Transverse colon (tissue), 4 donors: Measurements from ENCODE around the gene TMEM239. TPM values are rescaled to one million over a fixed set of nuclear protein-coding genes. Genes with fewer than 3 reads are reported as not detected.

Source experiments
- DNase-seq: peaks from one replicate; pipeline ENCODE4 v3.0.0-alpha.2; 2019
- H3K27ac ChIP-seq, 4 donors: fragments of 200-600 bp; sonication (generic); 2 replicates each; pipeline ENCODE4 v1.5.1; 2016 to 2018; ENCODE audit warnings: inconsistent platforms in 4 of 4
- H3K27me3 ChIP-seq: fragments of 200-600 bp; sonication (generic); 2 replicates; pipeline ENCODE4 v1.5.1; 2017; ENCODE audit warnings: inconsistent platforms
- H3K36me3 ChIP-seq, 4 donors: fragments of 200-600 bp; sonication (generic); 2 replicates each; pipeline ENCODE4 v1.5.1; 2017 to 2019; ENCODE audit warnings: inconsistent platforms in 4 of 4
- H3K4me1 ChIP-seq, 4 donors: fragments of 200-600 bp; sonication (generic); 2 replicates each; pipeline ENCODE4 v1.5.1; 2017 to 2020; ENCODE audit warnings: inconsistent platforms in 4 of 4
- H3K4me3 ChIP-seq, 4 donors: fragments of 200-600 bp; sonication (generic); 1 replicate in 1 of 4; 2 replicates in 3 of 4; pipeline versions ENCODE4 v1.5.1 to v1.6.1; 2017 to 2019; ENCODE audit warnings: inconsistent platforms in 4 of 4
- H3K9me3 ChIP-seq, 2 donors: fragments of 200-600 bp; sonication (generic); 2 replicates each; pipeline ENCODE4 v1.5.1; 2017 to 2019; ENCODE audit warnings: inconsistent platforms in 2 of 2
- EP300 ChIP-seq: sonication (generic); formaldehyde crosslinking; IDR thresholded peaks from one replicate; pipeline ENCODE4 v1.6.1; 2017; ENCODE audit warnings: antibody characterized with exemption, low read depth
- POLR2A ChIP-seq: fragments of 450-650 bp; IDR thresholded peaks from one replicate; pipeline ENCODE4 v1.6.1; 2016; ENCODE audit warnings: antibody characterized with exemption, mild to moderate bottlenecking, moderate library complexity
- POLR2AphosphoS5 ChIP-seq, 3 donors: sonication (generic); formaldehyde crosslinking; IDR thresholded peaks; one replicate each; pipeline ENCODE4 v1.6.1; 2016; ENCODE audit warnings: antibody characterized with exemption in 3 of 3
- WGBS, 2 donors: methylation state at CpG; one replicate each; pipeline ENCODE4 v1.1.5; 2018; ENCODE audit warnings: low coverage in 1 of 2; 5-methylcytosine and 5-hydroxymethylcytosine counted together
- in situ Hi-C, 4 donors: fragments of 200-750 bp; cut with MboI; loops; one replicate each; pipeline versions ENCODE4 v1.15.0 to v1.15.1; 2017; ENCODE audit warnings: low sequenced_read_pairs in 3 of 4, low pct_ligation_motif_present in 1 of 4, low pct_unique_long_range_greater_than_20kb in 1 of 4
- intact Hi-C: fragments of 100-400 bp; cut with DNase I; formaldehyde crosslinking; loops from one replicate; pipeline ENCODE4 v1.15.1; 2023; ENCODE audit warnings: low total_unique reads
- total RNA-seq, 4 donors: library from RNA; depleted of rRNA; stranded (reverse); fragments of >200 nt; gene quantifications; one replicate each; pipeline ENCODE4 v1.1.0, GENCODE V29; 2016
- TF ChIP-seq, protein P1 (sequence below), 5 experiments: fragments of 200-600 bp in 3 of 5; fragments of 450-650 bp in 2 of 5; sonication (generic) in 3 of 5; IDR thresholded peaks; 1 replicate in 2 of 5; 2 replicates in 3 of 5; pipeline ENCODE4 v1.5.1; 2016 to 2017; ENCODE audit warnings: antibody characterized with exemption in 5 of 5, inconsistent platforms in 3 of 5, mild to moderate bottlenecking in 2 of 5, moderate library complexity in 1 of 5

TMEM239 gene
- total RNA-seq, 4 donors from 2014 or later: not detected

DNA sequence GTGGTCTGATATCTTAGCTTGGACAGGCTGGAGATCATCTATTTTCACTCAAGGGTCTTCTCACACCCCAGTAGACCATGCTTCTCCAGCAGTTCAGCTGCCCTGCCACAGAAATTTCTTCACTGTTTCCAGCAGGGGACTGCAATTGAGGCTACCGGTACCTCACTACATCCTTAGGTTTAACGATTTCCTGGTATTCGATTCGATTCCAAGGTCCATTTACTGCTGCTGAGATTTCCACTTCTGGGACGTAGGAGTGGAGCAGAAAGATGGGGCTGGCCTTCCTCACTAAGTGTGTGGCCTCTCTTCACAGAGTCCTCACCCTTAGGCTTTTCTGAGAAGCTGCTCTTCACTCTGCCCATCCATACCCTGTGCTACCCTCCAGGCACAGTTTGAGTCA lies 30.5 kb downstream of the TMEM239 start:
- H3K4me1 ChIP-seq: peaks cover under 1 to 5% (median 3%) of the 10 kb centered on the region in 4 donors
- no peak overlapping the region for H3K27ac ChIP-seq
- H3K36me3 ChIP-seq: no peaks in the 10 kb centered on the region
- no peak overlapping the region for H3K4me3 ChIP-seq
- intact Hi-C loops: no loop called here
- in situ Hi-C loops: no loop called here
- WGBS, 2 donors: 64 to 66% methylated on average over 4 to 5 of the region's 5 CpGs
- no peaks in the 10 kb centered on the region for H3K9me3 ChIP-seq
- no peak for DNase-seq
- no peak for TF ChIP-seq POLR2A
- TF ChIP-seq EP300: no peak
- TF ChIP-seq POLR2AphosphoS5 (IDR thresholded peaks at IDR 0.05): no peak
- TF ChIP-seq, protein P1, sequence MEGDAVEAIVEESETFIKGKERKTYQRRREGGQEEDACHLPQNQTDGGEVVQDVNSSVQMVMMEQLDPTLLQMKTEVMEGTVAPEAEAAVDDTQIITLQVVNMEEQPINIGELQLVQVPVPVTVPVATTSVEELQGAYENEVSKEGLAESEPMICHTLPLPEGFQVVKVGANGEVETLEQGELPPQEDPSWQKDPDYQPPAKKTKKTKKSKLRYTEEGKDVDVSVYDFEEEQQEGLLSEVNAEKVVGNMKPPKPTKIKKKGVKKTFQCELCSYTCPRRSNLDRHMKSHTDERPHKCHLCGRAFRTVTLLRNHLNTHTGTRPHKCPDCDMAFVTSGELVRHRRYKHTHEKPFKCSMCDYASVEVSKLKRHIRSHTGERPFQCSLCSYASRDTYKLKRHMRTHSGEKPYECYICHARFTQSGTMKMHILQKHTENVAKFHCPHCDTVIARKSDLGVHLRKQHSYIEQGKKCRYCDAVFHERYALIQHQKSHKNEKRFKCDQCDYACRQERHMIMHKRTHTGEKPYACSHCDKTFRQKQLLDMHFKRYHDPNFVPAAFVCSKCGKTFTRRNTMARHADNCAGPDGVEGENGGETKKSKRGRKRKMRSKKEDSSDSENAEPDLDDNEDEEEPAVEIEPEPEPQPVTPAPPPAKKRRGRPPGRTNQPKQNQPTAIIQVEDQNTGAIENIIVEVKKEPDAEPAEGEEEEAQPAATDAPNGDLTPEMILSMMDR (IDR thresholded peaks at IDR 0.05): no peak
- H3K27me3 ChIP-seq: no peaks in the 10 kb centered on the region

DNA sequence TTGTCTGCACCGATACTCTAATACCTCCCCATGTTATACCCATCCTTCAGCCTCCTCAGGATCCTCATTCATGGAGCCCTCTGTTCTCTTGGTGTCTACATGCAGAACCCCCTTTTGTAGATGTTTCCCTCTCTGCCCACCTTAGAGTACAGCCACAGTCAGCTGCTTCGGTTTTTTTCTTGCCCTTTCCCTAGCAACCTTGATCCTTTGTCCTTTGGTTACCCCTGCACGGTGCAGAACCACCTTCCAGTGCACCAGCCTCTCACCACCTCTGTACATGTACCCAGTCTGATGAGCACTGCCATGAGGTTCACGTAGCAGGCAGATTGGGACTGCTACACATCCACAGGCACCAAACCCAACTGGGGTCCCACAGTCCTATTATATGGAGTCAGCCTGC lies 31.6 kb downstream of the TMEM239 start:
- 93 to 96% methylated on average over 3 to 4 of the region's 4 CpGs for WGBS, 2 donors
- TF ChIP-seq EP300 (no peak), POLR2AphosphoS5 (IDR thresholded peaks at IDR 0.05) (no peak), POLR2A (no peak)
- TF ChIP-seq, protein P1 (IDR thresholded peaks at IDR 0.05): no peak
- H3K27me3 ChIP-seq: no peaks in the 10 kb centered on the region
- H3K36me3 ChIP-seq: no peaks in the 10 kb centered on the region
- H3K4me1 ChIP-seq: peaks cover 0 to 6% (median 0%) of the 10 kb centered on the region in 4 donors
- H3K9me3 ChIP-seq: no peaks in the 10 kb centered on the region
- in situ Hi-C loops: no loop called here
- H3K4me3 ChIP-seq: no peak overlapping the region
- intact Hi-C loops: no loop called here
- H3K27ac ChIP-seq: no peak overlapping the region
- DNase-seq: no peak

GRCh38 chr20:2849529-2849928 lies 33.4 kb downstream of the TMEM239 start:
- peaks cover 0 to 6% (median 0%) of the 10 kb centered on the region in 4 donors for H3K4me1 ChIP-seq
- TF ChIP-seq, protein P1 (IDR thresholded peaks at IDR 0.05): no peak
- TF ChIP-seq POLR2A: no peak
- no peak for TF ChIP-seq POLR2AphosphoS5 (IDR thresholded peaks at IDR 0.05)
- no peak for TF ChIP-seq EP300
- H3K27ac ChIP-seq: no peak overlapping the region
- in situ Hi-C loops: no loop called here
- DNase-seq: no peak
- intact Hi-C loops: no loop called here
- no peaks in the 10 kb centered on the region for H3K36me3 ChIP-seq
- no peaks in the 10 kb centered on the region for H3K9me3 ChIP-seq
- H3K4me3 ChIP-seq: no peak overlapping the region
- WGBS, 2 donors: 95 to 100% methylated on average over 1 to 4 of the region's 4 CpGs
- no peaks in the 10 kb centered on the region for H3K27me3 ChIP-seq

GRCh38 chr20:2851086-2851485 lies 34.9 kb downstream of the TMEM239 start:
- TF ChIP-seq POLR2AphosphoS5 (IDR thresholded peaks at IDR 0.05) (no peak), EP300 (no peak)
- TF ChIP-seq, protein P1 (IDR thresholded peaks at IDR 0.05): no peak
- intact Hi-C loops: no loop called here
- no peak overlapping the region for H3K27ac ChIP-seq
- H3K27me3 ChIP-seq: no peaks in the 10 kb centered on the region
- H3K4me1 ChIP-seq: peaks cover 0 to 6% (median 0%) of the 10 kb centered on the region in 4 donors
- no peak overlapping the region for H3K4me3 ChIP-seq
- H3K36me3 ChIP-seq: no peaks in the 10 kb centered on the region
- 86 to 95% methylated on average over 1 to 10 of the region's 10 CpGs for WGBS, 2 donors
- DNase-seq: no peak
- no peaks in the 10 kb centered on the region for H3K9me3 ChIP-seq
- in situ Hi-C loops: no loop called here
